ENCODE measurements around the gene CELA2A.
"Not testable (repeated sequence)": the region's sequence is repeated elsewhere in the genome, so short reads cannot be mapped to it uniquely, and the experiment has no call there.

Gene CELA2A

DNA sequence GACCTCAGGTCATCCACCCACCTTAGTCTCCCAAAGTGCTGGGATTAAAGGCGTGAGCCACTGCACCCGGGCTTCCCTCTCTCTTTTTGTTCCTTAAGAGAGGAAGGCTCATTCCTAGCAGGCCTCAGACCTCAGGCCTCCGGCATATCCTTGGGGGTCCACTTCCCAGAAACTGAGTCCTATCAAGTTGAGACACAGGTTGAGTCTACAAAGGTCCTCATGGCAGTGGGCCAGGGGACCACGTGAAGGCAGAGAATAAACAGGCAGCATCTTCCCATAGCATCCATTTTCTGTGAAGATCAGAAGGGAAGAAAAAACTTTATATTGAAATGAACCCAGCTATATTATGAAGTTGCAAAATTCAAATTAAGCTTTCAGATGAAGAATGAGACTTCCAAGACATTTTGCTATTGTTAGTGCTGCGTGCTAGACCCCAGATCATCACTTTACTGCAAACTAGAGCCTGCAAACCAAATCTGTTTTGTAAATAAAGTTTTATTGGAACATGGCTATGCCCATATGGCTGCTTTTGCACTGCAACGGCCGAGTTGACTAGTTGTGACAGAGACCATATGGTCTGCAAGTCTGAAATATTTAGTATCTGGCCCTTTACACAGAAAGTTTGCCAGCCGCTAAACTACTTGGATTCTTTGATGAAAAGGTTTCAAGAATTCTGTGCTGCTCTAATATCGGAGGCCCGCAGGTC lies 3.5 kb upstream of the CELA2A start:
- no peaks in the 10 kb centered on the region for H3K27me3 ChIP-seq
- no peak overlapping the region for H3K4me3 ChIP-seq (ENCODE audit: low read depth, low read length)
- TF ChIP-seq, protein P1, sequence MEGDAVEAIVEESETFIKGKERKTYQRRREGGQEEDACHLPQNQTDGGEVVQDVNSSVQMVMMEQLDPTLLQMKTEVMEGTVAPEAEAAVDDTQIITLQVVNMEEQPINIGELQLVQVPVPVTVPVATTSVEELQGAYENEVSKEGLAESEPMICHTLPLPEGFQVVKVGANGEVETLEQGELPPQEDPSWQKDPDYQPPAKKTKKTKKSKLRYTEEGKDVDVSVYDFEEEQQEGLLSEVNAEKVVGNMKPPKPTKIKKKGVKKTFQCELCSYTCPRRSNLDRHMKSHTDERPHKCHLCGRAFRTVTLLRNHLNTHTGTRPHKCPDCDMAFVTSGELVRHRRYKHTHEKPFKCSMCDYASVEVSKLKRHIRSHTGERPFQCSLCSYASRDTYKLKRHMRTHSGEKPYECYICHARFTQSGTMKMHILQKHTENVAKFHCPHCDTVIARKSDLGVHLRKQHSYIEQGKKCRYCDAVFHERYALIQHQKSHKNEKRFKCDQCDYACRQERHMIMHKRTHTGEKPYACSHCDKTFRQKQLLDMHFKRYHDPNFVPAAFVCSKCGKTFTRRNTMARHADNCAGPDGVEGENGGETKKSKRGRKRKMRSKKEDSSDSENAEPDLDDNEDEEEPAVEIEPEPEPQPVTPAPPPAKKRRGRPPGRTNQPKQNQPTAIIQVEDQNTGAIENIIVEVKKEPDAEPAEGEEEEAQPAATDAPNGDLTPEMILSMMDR (IDR thresholded peaks at IDR 0.05; ENCODE audit: low read depth, low read length) = no peak
- no peaks in the 10 kb centered on the region for H3K36me3 ChIP-seq
- DNase-seq = no peak
- no peaks in the 10 kb centered on the region for H3K9me3 ChIP-seq
- no peaks in the 10 kb centered on the region for H3K4me1 ChIP-seq

DNA sequence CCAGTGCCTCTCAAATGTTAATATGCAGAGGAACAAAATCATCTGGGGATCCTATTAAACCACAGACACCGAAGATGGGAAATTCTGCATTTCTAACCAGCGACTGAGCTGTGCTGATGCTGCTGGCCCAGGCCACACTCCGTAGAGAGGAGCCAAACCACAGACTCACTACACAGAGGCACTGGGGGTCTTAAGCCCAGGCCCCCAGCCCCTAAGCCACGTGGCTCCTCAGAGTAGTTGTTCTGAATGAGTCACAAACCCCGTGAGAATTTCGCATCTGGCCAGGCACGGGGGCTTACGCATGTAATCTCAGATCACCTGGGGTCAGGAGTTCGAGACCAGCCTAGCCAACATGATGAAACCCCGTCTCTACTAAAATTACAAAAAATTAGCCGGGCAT lies 2.8 kb upstream of the CELA2A start:
- no peak for DNase-seq
- H3K27me3 ChIP-seq = no peaks in the 10 kb centered on the region
- H3K9me3 ChIP-seq = no peaks in the 10 kb centered on the region
- TF ChIP-seq, protein P1 (IDR thresholded peaks at IDR 0.05; ENCODE audit: low read depth, low read length) = no peak
- no peaks in the 10 kb centered on the region for H3K36me3 ChIP-seq
- H3K4me1 ChIP-seq = no peaks in the 10 kb centered on the region
- H3K4me3 ChIP-seq (ENCODE audit: low read depth, low read length) = no peak overlapping the region

DNA sequence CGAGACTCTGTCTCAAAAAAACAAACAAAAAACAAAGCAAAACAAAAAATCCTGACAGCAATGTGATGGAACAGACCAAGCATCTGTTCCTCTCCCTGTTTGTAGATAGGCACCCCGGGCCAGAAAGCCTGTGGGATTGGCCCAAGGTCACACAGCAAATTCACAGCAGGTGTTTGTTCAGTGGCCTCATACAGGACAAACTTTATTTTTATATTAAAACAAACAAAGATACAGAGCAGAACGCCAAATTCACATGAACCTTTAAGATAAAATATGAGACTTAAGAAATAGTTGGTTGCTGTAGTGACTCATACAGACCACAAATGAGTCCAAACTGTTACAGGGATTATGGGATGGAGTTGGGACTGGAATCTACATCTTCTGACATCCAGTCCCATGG lies 2.3 kb upstream of the CELA2A start:
- no peak for DNase-seq
- H3K4me3 ChIP-seq (ENCODE audit: low read depth, low read length) = no peak overlapping the region
- H3K27me3 ChIP-seq = no peaks in the 10 kb centered on the region
- TF ChIP-seq, protein P1 (IDR thresholded peaks at IDR 0.05; ENCODE audit: low read depth, low read length) = no peak
- no peaks in the 10 kb centered on the region for H3K36me3 ChIP-seq
- H3K9me3 ChIP-seq = no peaks in the 10 kb centered on the region
- no peaks in the 10 kb centered on the region for H3K4me1 ChIP-seq

DNA sequence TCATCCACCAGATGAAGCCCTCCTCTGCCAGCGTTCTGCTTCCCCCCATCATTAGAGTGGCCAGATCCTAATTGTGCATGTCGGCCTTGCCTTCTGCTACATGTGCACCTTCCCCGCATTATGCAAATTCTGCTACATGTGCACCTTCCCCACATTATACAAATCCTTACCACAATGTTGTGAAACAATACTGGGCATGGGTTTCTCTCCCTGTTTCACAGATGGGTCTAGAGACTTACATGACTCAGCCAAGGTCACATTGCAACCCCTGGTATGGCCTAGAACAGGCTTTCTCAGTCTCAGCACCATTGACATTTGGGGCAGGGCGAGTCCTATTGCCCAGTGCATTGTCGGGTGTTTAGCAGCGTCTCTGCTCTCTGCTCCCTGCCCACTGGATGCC lies 1.0 kb upstream of the CELA2A start:
- TF ChIP-seq, protein P1 (IDR thresholded peaks at IDR 0.05; ENCODE audit: low read depth, low read length) = no peak
- Histone ChIP-seq H3K4me1 (peaks cover 4% of the 10 kb centered on the region; the same call in 1 of the 2 replicates), H3K4me3 (ENCODE audit: low read depth, low read length) (no peak overlapping the region), H3K9me3 (no peaks in the 10 kb centered on the region), H3K36me3 (no peaks in the 10 kb centered on the region), H3K27me3 (no peaks in the 10 kb centered on the region)
- DNase-seq = no peak

DNA sequence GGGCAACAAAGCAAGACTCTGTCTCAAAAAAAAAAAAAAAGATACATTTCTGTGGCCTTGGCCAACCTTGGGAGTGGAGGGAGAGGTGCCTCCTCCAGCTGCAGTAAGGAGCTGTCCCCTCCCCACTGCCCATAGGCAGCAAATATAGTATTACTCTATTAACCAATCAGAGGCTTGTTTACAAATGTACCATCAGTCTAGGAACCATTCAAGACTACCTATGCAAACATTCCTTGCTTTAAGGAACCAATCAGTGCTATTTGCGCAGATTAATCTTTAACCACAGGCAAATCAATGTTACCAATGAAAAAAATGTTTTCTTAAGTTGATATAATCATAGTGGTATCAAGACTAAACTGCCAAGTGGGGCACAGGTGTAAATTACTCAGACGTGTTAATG lies 1.1 kb downstream of the CELA2A start:
- TF ChIP-seq, protein P1 (IDR thresholded peaks at IDR 0.05; ENCODE audit: low read depth, low read length) = no peak
- H3K36me3 ChIP-seq = no peaks in the 10 kb centered on the region
- H3K4me1 ChIP-seq = peaks cover 4% of the 10 kb centered on the region; the same call in 1 of the 2 replicates
- no peak overlapping the region for H3K4me3 ChIP-seq (ENCODE audit: low read depth, low read length)
- no peak for DNase-seq
- no peaks in the 10 kb centered on the region for H3K9me3 ChIP-seq
- no peaks in the 10 kb centered on the region for H3K27me3 ChIP-seq

DNA sequence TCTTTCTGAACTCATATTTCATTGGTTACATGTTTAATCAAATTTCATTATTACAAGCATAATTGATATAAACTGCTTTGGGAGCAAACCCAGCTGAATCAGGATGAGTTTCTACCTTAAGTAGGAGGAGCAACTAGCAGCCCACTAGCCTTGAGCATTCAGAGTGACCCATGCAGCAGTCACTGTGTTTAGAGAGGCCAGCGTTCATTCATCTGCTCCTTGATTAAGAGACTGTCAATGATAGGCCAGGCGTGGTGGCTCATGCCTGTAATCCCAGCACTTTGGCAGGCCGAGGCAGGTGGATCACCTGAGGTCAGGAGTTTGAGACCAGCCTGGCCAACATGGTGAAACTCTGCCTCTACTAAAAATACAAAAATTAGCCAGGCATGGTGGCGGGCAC lies 1.9 kb downstream of the CELA2A start:
- not testable (repeated sequence) for H3K27me3 ChIP-seq; H3K4me3 ChIP-seq (ENCODE audit: low read depth, low read length); H3K36me3 ChIP-seq; DNase-seq; H3K9me3 ChIP-seq; H3K4me1 ChIP-seq

All from BE2C (cell line).